NCI-H2107 treated with DMSO at 0.1 percent for 48 hours (cell line): ENCODE results near the gene DUS1L.

Experiments
- DNase-seq: peaks from one replicate; lab custom pipeline; 2025; ENCODE audit not compliant: unreplicated experiment; lab: John Stamatoyannopoulos, UW

DUS1L gene

GRCh38 chr17:82101301-82101715 lies 35.7 kb upstream of the DUS1L start:
- DNase-seq: no peak

GRCh38 chr17:82100502-82101298 lies 35.1 kb upstream of the DUS1L start:
- DNase-seq: no peak

DNA sequence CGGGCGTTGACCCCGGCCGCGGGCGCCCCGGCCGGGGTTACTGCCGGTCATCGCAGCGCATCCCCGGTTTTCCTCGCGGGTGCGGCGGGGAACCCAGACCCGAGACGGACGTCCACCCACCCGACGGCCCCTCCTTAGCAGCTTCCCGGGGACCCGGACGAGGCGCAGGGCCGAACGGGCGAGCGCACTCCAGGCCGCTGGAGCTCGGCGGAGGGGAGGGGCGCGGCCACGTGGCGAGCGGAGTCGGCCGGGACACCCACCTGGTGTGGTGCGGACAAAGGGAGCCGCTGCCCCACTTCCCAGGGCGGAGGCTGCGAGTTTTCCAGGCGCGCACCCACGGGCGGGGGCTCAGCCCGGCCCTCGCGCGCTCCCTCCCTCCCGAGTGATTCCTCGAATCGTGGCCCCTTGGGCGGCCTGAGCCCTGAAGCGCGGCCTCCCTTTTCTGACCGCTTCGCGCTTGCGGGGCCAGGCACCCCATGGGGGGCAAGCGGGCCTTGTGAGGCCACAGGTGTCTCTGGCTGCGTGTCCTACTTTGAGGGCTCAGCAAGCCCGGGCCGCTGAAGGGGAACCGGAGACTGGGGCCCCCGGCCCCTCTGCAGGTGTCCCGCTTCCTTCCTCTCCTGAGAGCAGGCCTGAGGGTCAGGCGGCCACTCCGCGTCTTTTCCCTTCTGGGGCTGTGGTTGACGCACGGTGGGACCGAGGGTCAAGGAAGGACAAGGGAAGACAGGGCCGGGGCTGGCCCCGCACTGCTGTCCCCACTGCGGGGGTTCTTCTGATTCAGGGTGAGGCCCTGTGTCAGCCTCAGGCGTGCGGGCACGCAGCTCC lies 33.5 kb upstream of the DUS1L start:
- no peak for DNase-seq

GRCh38 chr17:82098169-82098938 lies 32.8 kb upstream of the DUS1L start, which contains the start of gene FASN:
FASN (minus strand) TSS chr17:82098236; CDS start chr17:82096445, 1,791 bp downstream.
- peak; percentile 55 for DNase-seq

DNA sequence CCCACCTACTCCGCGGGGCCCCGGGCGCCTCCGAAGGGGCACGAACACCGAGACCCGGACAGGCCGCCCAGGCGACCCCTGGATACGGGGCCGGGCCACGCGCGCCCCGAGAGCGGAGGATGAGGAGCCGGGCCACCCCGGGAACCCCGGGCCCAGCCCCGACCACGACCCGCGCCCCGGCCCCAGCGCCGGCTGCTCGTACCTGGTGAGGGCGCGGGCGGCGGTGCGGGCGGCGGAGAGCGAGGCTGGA lies 32.2 kb upstream of the DUS1L start:
- no peak for DNase-seq

DNA sequence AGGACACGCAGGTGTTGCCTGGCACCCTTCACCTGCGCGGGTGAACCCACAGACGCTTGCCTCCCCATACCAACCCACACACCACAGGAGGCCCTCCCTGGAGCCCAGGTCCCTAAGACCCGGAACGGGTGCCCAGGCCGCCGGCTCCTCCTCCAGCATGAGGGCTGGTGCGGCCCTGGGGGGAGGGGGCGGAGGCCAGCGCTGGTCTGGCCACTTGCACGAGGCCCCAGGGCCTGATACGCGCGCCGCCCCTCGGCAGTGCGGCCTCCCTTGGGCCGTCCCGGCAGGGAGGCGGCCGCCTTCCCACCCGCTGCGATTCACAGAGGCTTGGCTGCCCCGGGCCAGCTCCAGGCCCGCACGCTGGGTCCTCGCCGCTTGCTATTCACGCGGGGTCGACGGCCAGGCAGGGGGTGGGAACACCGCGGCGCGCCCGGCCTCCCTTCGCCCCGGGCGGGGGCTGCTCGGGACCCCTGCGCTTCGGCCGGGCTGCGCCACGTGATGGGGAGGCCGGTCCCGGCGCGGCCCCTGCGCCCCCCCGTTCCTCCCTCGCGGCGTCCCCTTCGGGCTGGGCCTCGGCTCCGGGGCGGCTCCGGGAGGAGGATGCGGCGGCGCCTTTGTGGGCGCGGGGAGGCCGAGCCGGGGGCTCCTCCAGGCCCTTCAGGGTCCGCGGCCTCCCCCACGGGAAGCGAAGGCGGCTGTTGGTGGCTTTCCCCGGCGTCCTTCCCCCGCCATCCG lies 31.7 kb upstream of the DUS1L start:
- no peak for DNase-seq

- DNase-seq: no peak
Measured at GRCh38 chr17:82096709-82097183, 31.1 kb upstream of the DUS1L start.

- no peak for DNase-seq
Measured at GRCh38 chr17:82095777-82096708, 30.4 kb upstream of the DUS1L start.

DNA sequence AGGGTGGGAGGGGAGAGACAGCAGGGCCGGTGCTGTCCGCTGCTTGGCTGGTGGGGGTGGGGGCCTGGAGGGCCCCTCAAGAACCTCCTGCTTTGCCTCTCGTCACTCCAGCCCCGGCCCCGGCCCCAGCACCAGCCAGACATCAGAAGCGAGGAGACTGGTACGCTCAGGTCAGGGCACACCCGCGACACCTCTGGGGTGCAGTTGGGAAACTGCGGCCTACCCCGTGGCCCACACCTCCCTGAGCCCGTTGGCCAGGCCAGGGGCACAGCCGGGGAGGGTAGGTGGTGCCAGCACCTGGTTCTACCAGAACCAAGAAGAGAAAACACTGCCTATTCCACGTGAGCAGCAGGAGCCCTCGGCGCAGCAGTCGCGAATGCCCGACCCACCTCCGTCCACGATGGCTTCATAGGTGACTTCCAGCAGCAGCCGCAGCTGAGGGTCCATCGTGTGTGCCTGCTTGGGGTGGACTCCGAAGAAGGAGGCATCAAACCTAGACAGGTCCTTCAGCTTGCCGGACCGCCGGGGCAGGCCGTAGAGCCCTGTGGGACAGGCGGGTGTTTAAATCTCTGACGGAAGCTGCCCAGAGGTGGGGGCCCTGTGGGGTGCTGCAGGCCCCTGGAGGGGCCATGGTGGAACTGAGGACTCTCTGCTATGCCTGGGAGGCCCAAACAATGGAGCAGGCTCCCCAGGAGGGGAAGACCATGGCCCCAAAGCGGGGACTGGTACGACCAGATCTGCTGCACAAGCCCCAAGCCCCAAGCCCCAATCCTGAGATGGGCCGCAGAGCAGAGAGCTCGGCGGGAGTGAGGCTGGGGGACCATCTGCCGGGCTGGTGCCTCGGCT lies 29.6 kb upstream of the DUS1L start:
- DNase-seq: no peak

GRCh38 chr17:82092995-82093751 lies 27.6 kb upstream of the DUS1L start:
- no peak for DNase-seq

- DNase-seq: no peak
Measured at GRCh38 chr17:82092628-82092994, 27.0 kb upstream of the DUS1L start.

- no peak for DNase-seq
Measured at GRCh38 chr17:82092094-82092586, 26.5 kb upstream of the DUS1L start.

DNA sequence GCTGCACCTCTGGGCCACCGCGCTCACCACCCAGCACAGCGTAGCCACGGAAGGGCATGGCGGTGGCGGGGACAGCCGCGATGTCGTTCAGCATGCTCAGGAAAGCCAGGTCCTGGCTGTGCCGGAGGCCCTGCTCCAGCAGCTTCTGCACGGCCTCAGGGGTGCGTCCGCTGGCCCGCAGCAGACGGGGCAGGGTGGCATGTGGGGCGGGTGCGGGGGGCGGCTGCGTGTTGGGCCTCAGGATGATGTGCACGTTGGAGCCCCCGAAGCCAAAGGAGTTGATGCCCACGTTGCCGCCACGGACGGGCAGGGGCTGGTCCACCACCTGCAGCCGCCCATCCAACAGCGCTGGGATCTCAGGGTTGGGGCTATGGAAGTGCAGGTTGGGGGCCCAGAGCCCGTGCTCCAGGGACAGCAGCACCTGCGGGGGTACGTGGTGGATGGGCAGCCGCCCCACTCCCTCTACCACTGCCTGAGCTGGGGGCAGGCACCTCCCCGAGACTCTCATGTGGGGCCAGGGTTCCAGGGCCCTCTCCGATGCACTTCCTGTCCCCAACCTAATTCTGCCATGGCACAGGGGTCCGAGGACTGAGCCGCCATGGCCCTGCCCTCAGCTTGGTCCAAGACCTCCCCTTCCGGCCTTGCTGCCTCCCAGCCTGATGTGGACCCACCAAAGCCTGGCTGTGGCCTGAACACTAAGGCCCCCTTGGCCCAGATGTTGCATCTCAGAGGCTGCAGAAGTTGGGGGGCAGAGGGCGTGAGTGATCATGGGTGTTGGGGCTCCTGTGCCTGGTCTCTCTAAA lies 25.9 kb upstream of the DUS1L start:
- DNase-seq: no peak

- no peak for DNase-seq
Measured at GRCh38 chr17:82090549-82091263, 25.1 kb upstream of the DUS1L start.

DNA sequence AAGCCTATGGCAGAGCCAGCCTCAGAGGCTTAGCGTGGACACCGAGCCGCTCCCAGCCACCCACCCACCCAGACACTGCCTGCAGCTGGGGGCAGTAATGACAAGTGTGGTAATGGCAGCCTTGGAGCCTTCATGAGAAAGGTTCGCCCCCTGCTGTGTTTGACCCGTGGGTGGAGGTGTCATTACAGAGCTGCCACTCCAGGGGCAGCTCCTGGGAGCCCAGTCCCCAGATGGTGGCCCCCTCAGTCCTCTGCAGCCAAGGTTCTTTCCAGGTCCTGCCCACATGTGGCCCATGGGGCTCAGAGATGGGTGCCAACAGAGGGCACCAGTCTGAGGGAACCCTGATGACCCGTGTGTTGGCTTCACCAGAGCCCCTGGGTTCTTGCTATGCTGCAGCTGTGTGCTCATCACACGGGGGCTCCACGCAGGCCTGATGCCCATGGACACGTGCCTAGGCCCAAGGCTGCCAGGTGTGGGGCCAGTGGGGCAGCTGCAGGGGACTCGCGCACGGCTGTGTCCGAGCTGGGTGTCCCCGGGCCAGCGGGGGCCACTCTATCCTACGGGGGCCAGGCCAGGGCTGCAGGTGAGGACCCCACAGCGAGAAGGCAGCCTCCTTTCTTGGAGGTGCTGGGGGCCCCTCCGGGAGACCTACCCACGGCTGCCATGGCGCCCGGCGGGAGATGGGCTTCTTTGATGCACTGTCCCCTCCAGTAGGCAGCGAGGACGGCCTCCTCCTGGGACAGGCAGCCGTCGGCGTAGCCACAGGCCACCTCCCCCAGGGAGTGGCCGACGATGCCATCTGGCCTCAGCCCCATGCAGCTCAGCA lies 24.3 kb upstream of the DUS1L start:
- no peak for DNase-seq
